OCI-LY3 (cell line): Measurements from ENCODE around the gene PPY.
"Not testable (repeated sequence)": the region's sequence is repeated elsewhere in the genome, so short reads cannot be mapped to it uniquely, and the experiment has no call there.

ENCODE experiments used
- H2AFZ ChIP-seq: fragments of 200-600, 300-600 bp; shearing (Covaris generic); 2 replicates; pipeline ENCODE4 v1.6.0; 2014; ENCODE audit warnings: antibody characterized with exemption, low read depth, low read length
- H3K27ac ChIP-seq: fragments of 200-600, 300-600 bp; sonication (generic); 2 replicates; pipeline ENCODE4 v1.5.1; 2014; ENCODE audit warnings: mild to moderate bottlenecking, low read length, moderate library complexity, mixed read lengths
- H3K27me3 ChIP-seq: fragments of 200-600, 300-600 bp; sonication (generic); 2 replicates; pipeline ENCODE4 v1.6.1; 2014; ENCODE audit warnings: low read depth, low read length, mixed read lengths
- H3K36me3 ChIP-seq: fragments of 200-600, 300-600 bp; sonication (generic); replicated peaks from 2 replicates; pipeline ENCODE3; 2014; ENCODE audit warnings: low read depth, low read length, mixed read lengths
- H3K4me1 ChIP-seq: fragments of 300-600, 200-600 bp; sonication (generic); 2 replicates; pipeline ENCODE4 v1.6.1; 2014; ENCODE audit warnings: low read length, mixed read lengths
- H3K4me2 ChIP-seq: fragments of 200-600, 300-600 bp; sonication (generic); 2 replicates; pipeline ENCODE4 v1.6.1; 2014; ENCODE audit warnings: low read length, mixed read lengths
- H3K4me3 ChIP-seq: fragments of 300-600, 200-600 bp; sonication (generic); 2 replicates; pipeline ENCODE4 v1.5.1; 2014; ENCODE audit warnings: antibody characterized with exemption, mild to moderate bottlenecking, low read length, moderate library complexity
- H3K79me2 ChIP-seq: fragments of 300-600, 200-600 bp; shearing (Covaris generic); 2 replicates; pipeline ENCODE4 v1.6.1; 2014; ENCODE audit warnings: mild to moderate bottlenecking, low read length, mixed read lengths
- H3K9ac ChIP-seq: fragments of 300-600, 200-600 bp; shearing (Covaris generic); 2 replicates; pipeline ENCODE4 v1.6.0; 2014; ENCODE audit warnings: mild to moderate bottlenecking, low read length, moderate library complexity
- H3K9me3 ChIP-seq: fragments of 200-600, 300-600 bp; shearing (Covaris generic); 2 replicates; pipeline ENCODE4 v1.6.1; 2014; ENCODE audit warnings: low read length, mixed read lengths; ENCODE audit not compliant: insufficient read depth
- H4K20me1 ChIP-seq: fragments of 200-600, 300-600 bp; sonication (generic); 2 replicates; pipeline ENCODE4 v1.6.1; 2016; ENCODE audit warnings: low read length, mixed read lengths; ENCODE audit not compliant: insufficient read depth
- EZH2phosphoT487 ChIP-seq: fragments of 200-600 bp; shearing (Covaris generic); IDR thresholded peaks from 2 replicates; pipeline ENCODE4 v1.6.1; 2018; ENCODE audit warnings: antibody characterized with exemption, mixed run types, low read depth
- TF ChIP-seq, protein P1 (sequence below): fragments of 200-600, 300-600 bp; sonication (generic); IDR thresholded peaks from 2 replicates; pipeline ENCODE4 v1.5.1; 2014; ENCODE audit warnings: antibody characterized with exemption, low read length, low read depth

PPY gene

DNA sequence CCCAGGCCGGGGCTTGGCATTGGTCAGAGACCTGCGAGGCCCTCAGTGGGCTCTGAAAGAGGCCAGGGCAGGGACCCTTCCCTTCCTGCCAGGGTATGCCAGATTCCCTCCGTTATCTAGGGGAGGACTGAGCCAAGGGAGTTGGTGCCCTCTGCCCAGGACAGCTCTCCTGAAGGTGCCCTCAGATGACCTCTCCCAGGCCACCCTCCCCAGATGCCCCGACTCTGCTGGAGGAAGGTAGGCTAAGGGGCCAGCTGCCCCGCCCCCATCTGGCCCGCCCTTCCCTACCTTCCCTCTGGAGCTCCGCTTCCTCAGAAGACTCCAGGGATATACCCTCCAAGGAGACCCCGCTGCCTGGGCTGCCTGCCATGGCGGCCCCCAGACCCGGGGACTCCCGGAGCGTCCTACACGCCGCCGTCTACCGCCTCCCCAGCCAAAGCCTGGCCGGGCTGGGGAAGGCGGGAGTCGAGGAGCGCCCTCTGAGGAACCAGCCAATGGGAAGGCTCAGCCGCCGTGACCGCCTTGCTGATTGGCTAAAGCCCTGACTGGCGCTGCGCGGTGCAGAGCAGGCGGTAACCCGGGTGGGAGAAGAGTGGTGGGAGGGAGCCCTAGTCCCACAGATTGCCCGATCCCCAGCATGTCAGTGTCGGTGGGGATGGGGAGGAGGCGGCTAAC lies 42.0 kb downstream of the PPY start:
- no peak overlapping the region for H3K4me3 ChIP-seq
- H3K27me3 ChIP-seq, result peaks cover 35% of the 10 kb centered on the region
- no peaks in the 10 kb centered on the region for H3K9me3 ChIP-seq
- H4K20me1 ChIP-seq, result no peaks in the 10 kb centered on the region
- H3K4me1 ChIP-seq, result no peaks in the 10 kb centered on the region
- TF ChIP-seq EZH2phosphoT487, result no peak
- TF ChIP-seq, protein P1, sequence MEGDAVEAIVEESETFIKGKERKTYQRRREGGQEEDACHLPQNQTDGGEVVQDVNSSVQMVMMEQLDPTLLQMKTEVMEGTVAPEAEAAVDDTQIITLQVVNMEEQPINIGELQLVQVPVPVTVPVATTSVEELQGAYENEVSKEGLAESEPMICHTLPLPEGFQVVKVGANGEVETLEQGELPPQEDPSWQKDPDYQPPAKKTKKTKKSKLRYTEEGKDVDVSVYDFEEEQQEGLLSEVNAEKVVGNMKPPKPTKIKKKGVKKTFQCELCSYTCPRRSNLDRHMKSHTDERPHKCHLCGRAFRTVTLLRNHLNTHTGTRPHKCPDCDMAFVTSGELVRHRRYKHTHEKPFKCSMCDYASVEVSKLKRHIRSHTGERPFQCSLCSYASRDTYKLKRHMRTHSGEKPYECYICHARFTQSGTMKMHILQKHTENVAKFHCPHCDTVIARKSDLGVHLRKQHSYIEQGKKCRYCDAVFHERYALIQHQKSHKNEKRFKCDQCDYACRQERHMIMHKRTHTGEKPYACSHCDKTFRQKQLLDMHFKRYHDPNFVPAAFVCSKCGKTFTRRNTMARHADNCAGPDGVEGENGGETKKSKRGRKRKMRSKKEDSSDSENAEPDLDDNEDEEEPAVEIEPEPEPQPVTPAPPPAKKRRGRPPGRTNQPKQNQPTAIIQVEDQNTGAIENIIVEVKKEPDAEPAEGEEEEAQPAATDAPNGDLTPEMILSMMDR, result no peak
- H3K4me2 ChIP-seq, result no peak overlapping the region
- no peak overlapping the region for H3K9ac ChIP-seq
- H3K27ac ChIP-seq, result no peak overlapping the region
- no peaks in the 10 kb centered on the region for H3K79me2 ChIP-seq
- H2AFZ ChIP-seq, result no peak overlapping the region
- no peaks in the 10 kb centered on the region for H3K36me3 ChIP-seq

DNA sequence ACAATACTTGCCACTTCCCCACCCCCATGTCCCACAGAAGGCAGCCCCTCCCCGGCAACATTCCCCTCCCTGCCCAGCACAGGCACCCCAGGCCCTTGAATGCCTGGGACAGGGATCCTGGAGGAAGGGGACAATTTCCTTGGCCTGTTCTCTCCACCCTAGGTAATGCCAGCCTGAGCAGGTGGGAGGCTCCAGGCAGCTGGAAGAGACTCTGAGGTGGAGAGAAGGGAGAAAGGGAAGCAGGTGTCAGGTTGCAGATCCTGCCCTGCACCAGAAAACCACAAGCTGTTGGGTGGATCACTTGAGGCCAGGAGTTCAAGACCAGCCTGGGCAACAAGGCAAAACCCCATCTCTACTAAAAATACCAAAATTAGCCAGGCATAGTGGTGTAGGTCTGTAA lies 43.8 kb downstream of the PPY start:
- Histone ChIP-seq H2AFZ (no peak overlapping the region), H4K20me1 (no peaks in the 10 kb centered on the region), H3K4me1 (no peaks in the 10 kb centered on the region), H3K9me3 (no peaks in the 10 kb centered on the region), H3K36me3 (no peaks in the 10 kb centered on the region), H3K4me3 (no peak overlapping the region), H3K27ac (no peak overlapping the region), H3K4me2 (no peak overlapping the region), H3K79me2 (no peaks in the 10 kb centered on the region), H3K27me3 (peaks cover 31% of the 10 kb centered on the region), H3K9ac (no peak overlapping the region)
- TF ChIP-seq, protein P1, result no peak
- no peak for TF ChIP-seq EZH2phosphoT487

DNA sequence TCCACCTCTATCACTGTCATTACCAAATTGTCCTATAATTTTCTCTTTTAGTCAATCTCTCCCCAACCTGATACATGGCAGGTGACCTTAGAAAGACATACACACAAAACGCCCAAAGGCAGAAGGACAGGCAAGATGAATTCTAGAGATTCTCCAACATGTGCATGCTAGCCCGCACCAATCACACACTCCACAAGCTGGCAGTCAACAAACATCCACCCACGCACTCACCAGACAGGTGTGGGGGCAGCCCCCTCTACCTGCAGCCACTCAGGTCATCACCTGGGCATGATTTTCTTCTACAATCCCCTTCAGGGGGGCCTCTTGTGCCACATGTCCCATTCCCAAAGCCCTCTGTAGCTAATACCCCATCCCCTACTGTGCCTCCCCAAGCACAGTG lies 44.4 kb downstream of the PPY start:
- Histone ChIP-seq H3K4me1 (no peaks in the 10 kb centered on the region), H4K20me1 (no peaks in the 10 kb centered on the region), H3K27me3 (peaks cover 31% of the 10 kb centered on the region), H2AFZ (no peak overlapping the region), H3K9ac (no peak overlapping the region), H3K79me2 (no peaks in the 10 kb centered on the region), H3K9me3 (no peaks in the 10 kb centered on the region), H3K36me3 (no peaks in the 10 kb centered on the region), H3K4me3 (no peak overlapping the region), H3K4me2 (no peak overlapping the region), H3K27ac (no peak overlapping the region)
- TF ChIP-seq, protein P1, result no peak
- TF ChIP-seq EZH2phosphoT487, result no peak

DNA sequence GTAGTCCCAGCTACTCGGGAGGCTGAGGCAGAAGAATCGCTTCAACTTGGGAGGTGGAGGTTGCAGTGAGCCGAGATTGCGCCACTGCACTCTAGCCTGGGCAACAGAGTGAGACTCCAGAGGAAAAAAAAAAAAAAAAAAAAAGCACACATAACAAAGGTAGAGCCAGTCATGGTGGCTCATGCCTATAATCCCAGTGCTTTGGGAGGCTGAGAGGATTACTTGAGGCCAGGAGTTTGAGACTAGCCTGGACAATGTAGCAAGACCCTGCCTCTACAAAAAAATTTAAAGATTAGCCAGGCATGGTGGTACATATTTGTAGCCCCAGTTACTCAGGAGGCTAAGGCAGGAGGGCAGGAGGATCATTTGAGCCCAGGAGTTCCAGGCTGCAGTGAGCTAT lies 47.8 kb downstream of the PPY start:
- not testable (repeated sequence) for H3K4me3 ChIP-seq, H3K27ac ChIP-seq, H4K20me1 ChIP-seq, H3K9me3 ChIP-seq, H3K4me2 ChIP-seq, H3K4me1 ChIP-seq, H3K79me2 ChIP-seq, H2AFZ ChIP-seq, H3K36me3 ChIP-seq, H3K9ac ChIP-seq
- H3K27me3 ChIP-seq, result peaks cover 31% of the 10 kb centered on the region

DNA sequence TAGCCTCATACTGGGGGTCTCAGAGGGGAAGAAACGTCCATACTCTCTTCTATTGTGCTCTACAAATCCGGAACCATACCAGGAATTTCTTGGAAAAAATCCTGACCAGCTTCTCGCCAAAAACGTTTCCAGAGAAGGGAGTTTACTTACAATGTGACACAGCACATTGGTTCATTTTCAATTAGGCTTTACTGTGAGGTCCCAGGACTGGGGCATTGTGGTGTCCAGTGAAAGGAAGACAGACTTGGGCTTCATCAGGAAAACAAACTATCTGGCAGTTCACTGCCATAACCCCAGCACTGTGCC lies 49.7 kb downstream of the PPY start:
- peaks cover 33% of the 10 kb centered on the region for H3K27me3 ChIP-seq
- H3K9ac ChIP-seq, result no peak overlapping the region
- no peaks in the 10 kb centered on the region for H3K4me1 ChIP-seq
- H3K9me3 ChIP-seq, result no peaks in the 10 kb centered on the region
- H3K4me2 ChIP-seq, result no peak overlapping the region
- TF ChIP-seq, protein P1, result no peak
- no peak for TF ChIP-seq EZH2phosphoT487
- no peak overlapping the region for H2AFZ ChIP-seq
- H3K79me2 ChIP-seq, result no peaks in the 10 kb centered on the region
- no peak overlapping the region for H3K27ac ChIP-seq
- H4K20me1 ChIP-seq, result no peaks in the 10 kb centered on the region
- no peak overlapping the region for H3K4me3 ChIP-seq
- no peaks in the 10 kb centered on the region for H3K36me3 ChIP-seq
